CD14-positive monocyte (primary cell): ENCODE data around the gene ZNF831. TPM values are rescaled to one million over a fixed set of nuclear protein-coding genes. Genes with fewer than 3 reads are reported as not detected.

ENCODE experiments used
- DNase-seq, 3 donors: peaks; one replicate each; pipeline ENCODE4 v3.0.0-alpha.2; 2011 to 2022
- H2AFZ ChIP-seq: 2 replicates; pipeline ENCODE4 v1.6.0; 2012; ENCODE audit warnings: mild to moderate bottlenecking, low read depth, low read length, inconsistent platforms; ENCODE audit not compliant: insufficient read depth, poor library complexity, severe bottlenecking
- H3K27ac ChIP-seq, 2 donors: 1 replicate in 1 of 2; 2 replicates in 1 of 2; pipeline ENCODE4 v1.5.1; 2012 to 2013; ENCODE audit warnings: low read length in 2 of 2, control low read depth in 1 of 2, inconsistent platforms in 1 of 2, low read depth in 1 of 2, mild to moderate bottlenecking in 1 of 2
- H3K27me3 ChIP-seq, 2 donors: one replicate each; pipeline versions ENCODE4 v1.6.0 to v1.6.1; 2011 to 2013; ENCODE audit warnings: low read length in 2 of 2; ENCODE audit not compliant: control insufficient read depth in 2 of 2, insufficient read depth in 2 of 2
- H3K36me3 ChIP-seq, 2 donors: replicated peaks in 1 of 2; 1 replicate in 1 of 2; 2 replicates in 1 of 2; pipeline versions ENCODE4 v1.5.1 to v1.6.1; 2012 to 2013; ENCODE audit warnings: low read length in 2 of 2, control low read depth in 1 of 2, inconsistent platforms in 1 of 2, mild to moderate bottlenecking in 1 of 2; ENCODE audit not compliant: insufficient read depth in 2 of 2, control insufficient read depth in 1 of 2
- H3K4me1 ChIP-seq, 2 donors: 1 replicate in 1 of 2; 2 replicates in 1 of 2; pipeline versions ENCODE4 v1.5.1 to v1.6.1; 2012 to 2013; ENCODE audit warnings: low read length in 2 of 2, control low read depth in 1 of 2, inconsistent platforms in 1 of 2, mild to moderate bottlenecking in 1 of 2, moderate library complexity in 1 of 2; ENCODE audit not compliant: insufficient read depth in 2 of 2, control insufficient read depth in 1 of 2
- H3K4me2 ChIP-seq: replicated peaks from 2 replicates; pipeline ENCODE3; 2012; ENCODE audit warnings: low read length, moderate library complexity, mild to moderate bottlenecking; ENCODE audit not compliant: poor library complexity, severe bottlenecking; ENCODE audit errors: extremely low read depth
- H3K4me3 ChIP-seq, 3 experiments: fragments of 200-600 bp in 1 of 3; sonication (generic) in 1 of 3; replicated peaks in 1 of 3; 1 replicate in 2 of 3; 2 replicates in 1 of 3; pipeline ENCODE4 v1.5.1; 2011 to 2013; ENCODE audit warnings: low read length in 3 of 3, mild to moderate bottlenecking in 3 of 3, control low read depth in 2 of 3, low read depth in 2 of 3, inconsistent platforms in 1 of 3, moderate library complexity in 1 of 3
- H3K79me2 ChIP-seq: 2 replicates; pipeline ENCODE4 v1.6.0; 2012; ENCODE audit warnings: mild to moderate bottlenecking, control low read depth, inconsistent platforms, low read length, moderate library complexity; ENCODE audit not compliant: insufficient read depth
- H3K9ac ChIP-seq: 2 replicates; pipeline ENCODE4 v1.6.0; 2017; ENCODE audit warnings: low read length, mild to moderate bottlenecking; ENCODE audit not compliant: insufficient read depth, poor library complexity, severe bottlenecking
- H3K9me3 ChIP-seq, 2 donors: replicated peaks in 1 of 2; 1 replicate in 1 of 2; 2 replicates in 1 of 2; pipeline versions ENCODE4 v1.5.1 to v1.6.1; 2012 to 2013; ENCODE audit warnings: low read length in 2 of 2, control low read depth in 1 of 2; ENCODE audit not compliant: control insufficient read depth in 1 of 2, insufficient read depth in 1 of 2
- H4K20me1 ChIP-seq: 2 replicates; pipeline ENCODE4 v1.6.0; 2012; ENCODE audit warnings: mild to moderate bottlenecking, low read length, control low read depth, moderate library complexity; ENCODE audit not compliant: insufficient read depth
- H3K27ac Mint-ChIP-seq, 7 donors: one replicate each; pipeline ENCODE4 v1.8.0; 2020; ENCODE audit warnings: mild to moderate bottlenecking in 7 of 7, mixed read lengths in 7 of 7, moderate library complexity in 6 of 7, inconsistent platforms in 2 of 7
- H3K27me3 Mint-ChIP-seq, 3 donors: one replicate each; pipeline ENCODE4 v1.8.0; 2021 to 2022; ENCODE audit warnings: low read depth in 3 of 3, mild to moderate bottlenecking in 3 of 3, mixed read lengths in 3 of 3, moderate library complexity in 3 of 3, inconsistent platforms in 1 of 3
- H3K36me3 Mint-ChIP-seq, 2 donors: one replicate each; pipeline ENCODE4 v1.8.0; 2020; ENCODE audit warnings: mixed read lengths in 2 of 2, inconsistent platforms in 1 of 2, mild to moderate bottlenecking in 1 of 2
- H3K4me1 Mint-ChIP-seq: one replicate; pipeline ENCODE4 v1.8.0; 2020; ENCODE audit warnings: mild to moderate bottlenecking, mixed read lengths
- H3K4me3 Mint-ChIP-seq, 2 donors: one replicate each; pipeline ENCODE4 v1.8.0; 2020; ENCODE audit warnings: mild to moderate bottlenecking in 2 of 2, mixed read lengths in 2 of 2, moderate library complexity in 1 of 2
- H3K9me3 Mint-ChIP-seq, 7 donors: one replicate each; pipeline ENCODE4 v1.8.0; 2020 to 2022; ENCODE audit warnings: mixed read lengths in 7 of 7, mild to moderate bottlenecking in 6 of 7, moderate library complexity in 6 of 7, inconsistent platforms in 2 of 7
- WGBS: methylation state at CpG from one replicate; pipeline ENCODE4 v1.1.5; 2013; ENCODE audit warnings: missing lambda C conversion rate; ENCODE audit not compliant: insufficient coverage; 5-methylcytosine and 5-hydroxymethylcytosine counted together
- intact Hi-C, 2 donors: fragments of 100-400 bp; cut with micrococcal nuclease; formaldehyde crosslinking; loops; one replicate each; pipeline versions ENCODE4 v1.15.0 to v1.15.1; 2023
- polyA plus RNA-seq, 3 donors: library from polyadenylated mRNA; depleted of rRNA in 1 of 3; unstranded in 2 of 3; stranded (reverse) in 1 of 3; fragments of 300-500 nt in 2 of 3; fragments of >200 nt in 1 of 3; fragmentation: Illumina TruSeq in 2 of 3; gene quantifications; 1 replicate in 2 of 3; 2 replicates in 1 of 3; pipeline ENCODE4 v1.2.3, GENCODE V29; 2012 to 2021
- TF ChIP-seq, protein P1 (sequence below): fragments of 200-600 bp; IDR thresholded peaks from one replicate; pipeline ENCODE4 v1.8.0; 2022; ENCODE audit warnings: antibody characterized with exemption, mild to moderate bottlenecking

Gene ZNF831
- polyA plus RNA-seq, 3 donors = 0.03 to 0.09 TPM; not detected in 1

DNA sequence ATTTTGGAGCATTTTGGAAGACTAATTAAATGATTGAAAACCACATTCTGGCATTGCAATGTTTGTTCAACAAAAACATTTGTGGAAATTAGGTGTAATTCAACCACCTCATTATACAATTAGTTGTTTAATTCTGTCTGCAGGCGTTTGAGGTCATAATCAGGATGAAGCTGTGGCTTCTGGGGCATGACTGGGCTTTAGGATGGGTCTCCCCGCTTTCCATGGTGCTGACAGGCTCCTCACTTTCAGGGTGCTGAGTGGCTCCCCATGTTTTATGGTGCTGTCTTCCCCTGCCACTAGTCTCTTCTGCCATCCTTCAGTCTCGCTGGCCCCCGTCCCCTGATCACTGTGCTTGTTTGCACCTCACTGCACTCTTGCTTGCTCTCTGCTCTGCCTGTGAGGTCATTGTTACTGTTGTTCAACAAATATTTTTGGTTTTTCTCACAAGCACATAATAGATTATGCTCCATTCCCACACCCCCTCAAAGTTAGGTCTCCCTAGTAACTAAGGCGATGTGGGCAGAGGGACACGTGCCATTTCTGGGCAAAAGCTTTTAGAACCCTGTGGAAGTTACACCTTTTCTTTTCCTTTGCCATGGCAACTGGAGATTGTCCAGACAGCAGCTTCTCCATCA lies 25.4 kb upstream of the ZNF831 start:
- Histone ChIP-seq H3K9ac (no peak overlapping the region), H2AFZ (no peak overlapping the region), H3K4me3 (no peak overlapping the region), H3K27ac (no peak overlapping the region), H3K9me3 (no peaks in the 10 kb centered on the region), H3K4me2 (no peak overlapping the region), H4K20me1 (no peaks in the 10 kb centered on the region), H3K36me3 (no peaks in the 10 kb centered on the region), H3K27me3 (no peaks in the 10 kb centered on the region), H3K4me1 (no peaks in the 10 kb centered on the region), H3K79me2 (no peaks in the 10 kb centered on the region)
- 80% methylated on average over 2 of the region's 6 CpGs for WGBS
- peaks cover 0 to 5% (median 5%) of the 10 kb centered on the region in 3 donors for H3K27me3 Mint-ChIP-seq
- DNase-seq = no peak
- no peak overlapping the region for H3K27ac Mint-ChIP-seq
- TF ChIP-seq, protein P1, sequence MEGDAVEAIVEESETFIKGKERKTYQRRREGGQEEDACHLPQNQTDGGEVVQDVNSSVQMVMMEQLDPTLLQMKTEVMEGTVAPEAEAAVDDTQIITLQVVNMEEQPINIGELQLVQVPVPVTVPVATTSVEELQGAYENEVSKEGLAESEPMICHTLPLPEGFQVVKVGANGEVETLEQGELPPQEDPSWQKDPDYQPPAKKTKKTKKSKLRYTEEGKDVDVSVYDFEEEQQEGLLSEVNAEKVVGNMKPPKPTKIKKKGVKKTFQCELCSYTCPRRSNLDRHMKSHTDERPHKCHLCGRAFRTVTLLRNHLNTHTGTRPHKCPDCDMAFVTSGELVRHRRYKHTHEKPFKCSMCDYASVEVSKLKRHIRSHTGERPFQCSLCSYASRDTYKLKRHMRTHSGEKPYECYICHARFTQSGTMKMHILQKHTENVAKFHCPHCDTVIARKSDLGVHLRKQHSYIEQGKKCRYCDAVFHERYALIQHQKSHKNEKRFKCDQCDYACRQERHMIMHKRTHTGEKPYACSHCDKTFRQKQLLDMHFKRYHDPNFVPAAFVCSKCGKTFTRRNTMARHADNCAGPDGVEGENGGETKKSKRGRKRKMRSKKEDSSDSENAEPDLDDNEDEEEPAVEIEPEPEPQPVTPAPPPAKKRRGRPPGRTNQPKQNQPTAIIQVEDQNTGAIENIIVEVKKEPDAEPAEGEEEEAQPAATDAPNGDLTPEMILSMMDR = no peak
- H3K9me3 Mint-ChIP-seq = peaks cover 0 to 2% (median 0%) of the 10 kb centered on the region in 7 donors
- H3K4me3 Mint-ChIP-seq = no peak overlapping the region
- intact Hi-C loops = no loop called here
- no peaks in the 10 kb centered on the region for H3K36me3 Mint-ChIP-seq
- H3K4me1 Mint-ChIP-seq = peaks cover 9% of the 10 kb centered on the region

DNA sequence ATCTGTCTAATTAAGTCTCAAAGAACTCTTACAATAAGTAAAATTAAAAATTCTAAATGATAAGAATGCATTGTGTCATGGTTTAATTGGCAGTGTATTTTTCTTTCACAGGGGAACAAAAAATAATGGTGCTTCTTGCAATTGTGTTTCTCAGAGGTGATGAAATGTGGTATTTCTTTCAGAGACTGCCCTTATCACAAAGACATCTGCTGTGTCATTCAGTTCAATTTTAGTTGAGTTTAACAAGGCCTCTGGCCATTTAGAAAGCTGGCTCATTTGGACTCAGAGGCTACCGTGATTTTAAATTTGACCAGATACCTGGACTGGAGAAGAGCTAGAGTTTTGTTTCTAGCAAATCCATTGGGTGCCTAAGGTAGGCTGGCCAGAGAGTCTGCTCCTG lies 23.6 kb upstream of the ZNF831 start:
- no peak for DNase-seq
- no peak overlapping the region for H3K9ac ChIP-seq
- H3K4me1 Mint-ChIP-seq = peaks cover 9% of the 10 kb centered on the region
- no peaks in the 10 kb centered on the region for H4K20me1 ChIP-seq
- H3K36me3 Mint-ChIP-seq = no peaks in the 10 kb centered on the region
- TF ChIP-seq, protein P1 = no peak
- H3K27me3 ChIP-seq = no peaks in the 10 kb centered on the region
- H3K4me2 ChIP-seq = no peak overlapping the region
- no peaks in the 10 kb centered on the region for H3K9me3 ChIP-seq
- 0% methylated on average over 1 of the region's 1 CpG for WGBS
- intact Hi-C loops = no loop called here
- H3K36me3 ChIP-seq = no peaks in the 10 kb centered on the region
- H3K27ac ChIP-seq = no peak overlapping the region
- H2AFZ ChIP-seq = no peak overlapping the region
- no peaks in the 10 kb centered on the region for H3K79me2 ChIP-seq
- H3K4me1 ChIP-seq = no peaks in the 10 kb centered on the region
- H3K4me3 Mint-ChIP-seq = no peak overlapping the region
- H3K27me3 Mint-ChIP-seq = peaks cover 0 to 11% (median 6%) of the 10 kb centered on the region in 3 donors
- no peak overlapping the region for H3K4me3 ChIP-seq
- peaks cover 0 to 2% (median 0%) of the 10 kb centered on the region in 7 donors for H3K9me3 Mint-ChIP-seq
- no peak overlapping the region for H3K27ac Mint-ChIP-seq
